ENCODE measurements around the gene RWDD4. TPM values are rescaled to one million over a fixed set of nuclear protein-coding genes. Genes with fewer than 3 reads are reported as not detected.

Gene RWDD4
- total RNA-seq, 1 experiment from 2014 or later = 29.6 TPM

DNA sequence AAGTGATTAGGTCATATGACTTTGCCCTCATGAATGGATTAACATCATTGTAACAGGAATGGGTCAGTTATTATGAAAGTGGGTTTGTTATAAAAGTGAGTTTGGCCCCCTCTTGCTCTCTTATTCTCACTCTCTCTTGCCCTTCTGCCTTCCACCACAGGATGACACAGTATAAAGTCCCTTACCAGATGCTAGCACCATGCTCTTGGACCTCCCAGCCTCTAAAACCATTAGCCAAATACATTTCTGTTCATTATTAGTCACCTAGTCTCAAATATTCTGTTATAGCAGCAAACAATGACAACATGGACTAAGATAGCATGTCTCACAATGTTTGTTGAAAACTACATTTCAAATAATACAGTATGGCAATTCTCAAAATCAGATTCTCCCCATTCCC is 59.7 kb downstream of the RWDD4 start:
- ChIA-PET POLR2A (ENCODE audit: unreplicated experiment) (no interaction called here), CTCF (no interaction called here)
- TF ChIP-seq EZH2phosphoT487 (IDR thresholded peaks at IDR 0.05; ENCODE audit: borderline replicate concordance, low read length) = no peak
- Histone ChIP-seq H3K9ac (ENCODE audit: low read length) (no peak overlapping the region), H4K20me1 (ENCODE audit: low read length) (no peaks in the 10 kb centered on the region), H3F3A (ENCODE audit: low read length, unreplicated experiment) (no peaks in the 10 kb centered on the region), H3K27me3 (ENCODE audit: low read length) (no peaks in the 10 kb centered on the region), H3K9me2 (replicated peaks; ENCODE audit: low read length) (no peaks in the 10 kb centered on the region), H3K79me2 (ENCODE audit: low read length) (no peaks in the 10 kb centered on the region), H3K36me3 (ENCODE audit: low read depth, low read length) (no peaks in the 10 kb centered on the region), H3K4me1 (ENCODE audit: insufficient read depth, low read length) (no peaks in the 10 kb centered on the region; the same call in 1 of the 2 replicates), H3K4me2 (ENCODE audit: low read length) (no peak overlapping the region), H3K27ac (ENCODE audit: low read length) (no peak overlapping the region), H2AFZ (ENCODE audit: low read length) (no peak overlapping the region), H3K4me3 (ENCODE audit: low read length) (no peak overlapping the region), H3K9me3 (ENCODE audit: low read length) (no peaks in the 10 kb centered on the region)
- DNase-seq (no peak), ATAC-seq (no peak)
- intact Hi-C loops (cut with micrococcal nuclease) = no loop called here
- no TSS peak for BruUV-seq (replicated peaks)

DNA sequence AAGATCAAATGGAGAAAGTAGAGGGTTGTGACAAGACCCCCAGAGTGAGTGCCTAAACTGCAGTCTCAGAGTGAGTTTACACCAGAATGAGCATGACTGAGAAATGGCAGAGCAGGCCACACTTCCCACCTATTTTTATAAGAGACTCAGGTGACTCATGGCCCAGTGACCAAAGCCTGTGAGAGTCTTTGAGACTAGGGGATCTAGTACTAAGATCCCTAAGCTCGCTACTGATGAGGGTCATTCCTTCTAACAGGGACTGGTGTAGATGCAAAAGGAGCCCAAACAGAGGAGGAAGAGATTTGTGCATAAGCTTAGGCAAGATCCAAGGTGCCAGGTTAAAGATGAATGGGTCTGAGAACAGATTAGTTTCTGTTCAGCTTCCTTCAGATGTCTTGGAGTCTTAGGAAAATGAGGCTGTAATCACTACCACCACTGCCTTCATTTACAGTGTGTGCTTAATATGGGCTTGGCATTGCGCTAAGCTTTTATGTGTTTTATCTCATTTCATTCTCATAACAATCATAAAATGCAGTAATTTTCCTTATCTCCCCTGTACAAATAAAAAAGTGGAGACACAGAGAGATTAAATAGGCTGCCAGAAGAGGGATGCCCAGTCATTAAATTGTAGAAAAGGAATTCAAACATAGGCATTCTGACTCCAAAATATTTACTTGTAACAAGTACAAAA is 62.8 kb downstream of the RWDD4 start:
- Histone ChIP-seq H3K27ac (ENCODE audit: low read length) (no peak overlapping the region), H3K36me3 (ENCODE audit: low read depth, low read length) (no peaks in the 10 kb centered on the region), H3K79me2 (ENCODE audit: low read length) (no peaks in the 10 kb centered on the region), H3K9ac (ENCODE audit: low read length) (no peak overlapping the region), H2AFZ (ENCODE audit: low read length) (no peak overlapping the region), H3K4me3 (ENCODE audit: low read length) (no peak overlapping the region), H3K4me2 (ENCODE audit: low read length) (no peak overlapping the region), H3K4me1 (ENCODE audit: insufficient read depth, low read length) (no peaks in the 10 kb centered on the region; the same call in 1 of the 2 replicates), H3K9me2 (replicated peaks; ENCODE audit: low read length) (no peaks in the 10 kb centered on the region), H3K9me3 (ENCODE audit: low read length) (no peaks in the 10 kb centered on the region), H4K20me1 (ENCODE audit: low read length) (no peaks in the 10 kb centered on the region), H3K27me3 (ENCODE audit: low read length) (no peaks in the 10 kb centered on the region), H3F3A (ENCODE audit: low read length, unreplicated experiment) (no peaks in the 10 kb centered on the region)
- CTCF ChIA-PET = no interaction called here
- TF ChIP-seq EZH2phosphoT487 (IDR thresholded peaks at IDR 0.05; ENCODE audit: borderline replicate concordance, low read length) = no peak
- TF ChIP-seq EZH2 (IDR thresholded peaks at IDR 0.05; ENCODE audit: low read length, unreplicated experiment) = no peak
- TF ChIP-seq, protein P1, sequence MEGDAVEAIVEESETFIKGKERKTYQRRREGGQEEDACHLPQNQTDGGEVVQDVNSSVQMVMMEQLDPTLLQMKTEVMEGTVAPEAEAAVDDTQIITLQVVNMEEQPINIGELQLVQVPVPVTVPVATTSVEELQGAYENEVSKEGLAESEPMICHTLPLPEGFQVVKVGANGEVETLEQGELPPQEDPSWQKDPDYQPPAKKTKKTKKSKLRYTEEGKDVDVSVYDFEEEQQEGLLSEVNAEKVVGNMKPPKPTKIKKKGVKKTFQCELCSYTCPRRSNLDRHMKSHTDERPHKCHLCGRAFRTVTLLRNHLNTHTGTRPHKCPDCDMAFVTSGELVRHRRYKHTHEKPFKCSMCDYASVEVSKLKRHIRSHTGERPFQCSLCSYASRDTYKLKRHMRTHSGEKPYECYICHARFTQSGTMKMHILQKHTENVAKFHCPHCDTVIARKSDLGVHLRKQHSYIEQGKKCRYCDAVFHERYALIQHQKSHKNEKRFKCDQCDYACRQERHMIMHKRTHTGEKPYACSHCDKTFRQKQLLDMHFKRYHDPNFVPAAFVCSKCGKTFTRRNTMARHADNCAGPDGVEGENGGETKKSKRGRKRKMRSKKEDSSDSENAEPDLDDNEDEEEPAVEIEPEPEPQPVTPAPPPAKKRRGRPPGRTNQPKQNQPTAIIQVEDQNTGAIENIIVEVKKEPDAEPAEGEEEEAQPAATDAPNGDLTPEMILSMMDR (conservative IDR thresholded peaks at IDR 0.05; ENCODE audit: low read depth, low read length) = no peak
- intact Hi-C loops (cut with micrococcal nuclease) = no loop called here
- BruUV-seq (replicated peaks) = no TSS peak
- peak; percentile 33; the same call in 1 of the 2 replicates for ATAC-seq
- POLR2A ChIA-PET (ENCODE audit: unreplicated experiment) = no interaction called here
- DNase-seq = peak; percentile 23

DNA sequence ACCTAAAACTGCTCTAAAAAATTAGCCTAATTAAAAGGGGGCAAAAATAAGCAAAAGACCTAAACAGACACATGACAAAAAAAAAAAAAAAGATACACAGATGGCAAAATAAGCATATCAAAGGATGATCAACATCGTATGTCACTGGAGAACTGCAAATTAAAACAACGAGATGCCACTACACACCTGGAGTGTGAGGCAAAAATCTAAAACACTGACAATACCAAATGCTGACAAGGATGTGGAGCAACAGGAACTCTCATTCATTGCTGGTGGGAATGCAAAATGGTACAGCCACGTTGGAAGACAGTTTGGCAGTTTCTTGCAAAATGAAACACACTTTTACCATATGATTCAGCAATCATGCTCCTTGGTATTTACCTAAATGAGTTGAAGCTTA is 64.2 kb downstream of the RWDD4 start:
- BruUV-seq (replicated peaks) = no TSS peak
- CTCF ChIA-PET = interaction anchor here (0.6 kb wide), 1 partner anchor 15 kb away, joined by 10 read pairs; no protein-coding TSS in a partner anchor
- Histone ChIP-seq H3K36me3 (ENCODE audit: low read depth, low read length) (no peaks in the 10 kb centered on the region), H3K9ac (ENCODE audit: low read length) (no peak overlapping the region), H3K4me1 (ENCODE audit: insufficient read depth, low read length) (no peaks in the 10 kb centered on the region; the same call in 1 of the 2 replicates), H3K9me2 (replicated peaks; ENCODE audit: low read length) (no peaks in the 10 kb centered on the region), H4K20me1 (ENCODE audit: low read length) (no peaks in the 10 kb centered on the region), H3K4me2 (ENCODE audit: low read length) (no peak overlapping the region), H3K4me3 (ENCODE audit: low read length) (no peak overlapping the region), H3F3A (ENCODE audit: low read length, unreplicated experiment) (no peaks in the 10 kb centered on the region), H3K79me2 (ENCODE audit: low read length) (no peaks in the 10 kb centered on the region), H2AFZ (ENCODE audit: low read length) (no peak overlapping the region), H3K27ac (ENCODE audit: low read length) (no peak overlapping the region), H3K9me3 (ENCODE audit: low read length) (no peaks in the 10 kb centered on the region), H3K27me3 (ENCODE audit: low read length) (no peaks in the 10 kb centered on the region)
- TF ChIP-seq EZH2phosphoT487 (IDR thresholded peaks at IDR 0.05; ENCODE audit: borderline replicate concordance, low read length) = no peak
- intact Hi-C loops (cut with micrococcal nuclease) = no loop called here
- no peak for ATAC-seq
- DNase-seq = no peak
- POLR2A ChIA-PET (ENCODE audit: unreplicated experiment) = no interaction called here

Data from PC-3 (cell line).